Spleen (tissue), 7 donors: ENCODE measurements around the gene F2RL1.

Source experiments
- POLR2A ChIP-seq, 3 donors: fragments of 450-650 bp; IDR thresholded peaks; one replicate each; pipeline ENCODE4 v1.5.1; 2017; ENCODE audit warnings: antibody characterized with exemption in 3 of 3, mild to moderate bottlenecking in 1 of 3
- POLR2AphosphoS5 ChIP-seq, 3 donors: sonication (generic); formaldehyde crosslinking; IDR thresholded peaks; one replicate each; pipeline ENCODE4 v1.5.1; 2017; ENCODE audit warnings: antibody characterized with exemption in 3 of 3
- TF ChIP-seq, protein P1 (sequence below), 11 experiments: fragments of 200-600 bp in 7 of 11; fragments of 450-650 bp in 4 of 11; sonication (generic) in 4 of 11; IDR thresholded peaks in 8 of 11; conservative IDR thresholded peaks in 3 of 11; 1 replicate in 7 of 11; 2 replicates in 4 of 11; pipeline versions ENCODE4 v1.4.0 to v1.8.0; 2016 to 2021; ENCODE audit warnings: antibody characterized with exemption in 11 of 11, inconsistent platforms in 4 of 11, mild to moderate bottlenecking in 1 of 11
- donor health status: DM: no; HTN: no; CAD: no; lungs with moderate emphysema.
- donor health status: DM: no; HTN: no; CAD: no.
- donor health status: DM: no; HTN: no; CAD: no.

GRCh38 chr5:76789991-76790581 lies 28.7 kb upstream of the F2RL1 start:
- TF ChIP-seq POLR2A (IDR thresholded peaks at IDR 0.05), result no peak
- TF ChIP-seq, protein P1, sequence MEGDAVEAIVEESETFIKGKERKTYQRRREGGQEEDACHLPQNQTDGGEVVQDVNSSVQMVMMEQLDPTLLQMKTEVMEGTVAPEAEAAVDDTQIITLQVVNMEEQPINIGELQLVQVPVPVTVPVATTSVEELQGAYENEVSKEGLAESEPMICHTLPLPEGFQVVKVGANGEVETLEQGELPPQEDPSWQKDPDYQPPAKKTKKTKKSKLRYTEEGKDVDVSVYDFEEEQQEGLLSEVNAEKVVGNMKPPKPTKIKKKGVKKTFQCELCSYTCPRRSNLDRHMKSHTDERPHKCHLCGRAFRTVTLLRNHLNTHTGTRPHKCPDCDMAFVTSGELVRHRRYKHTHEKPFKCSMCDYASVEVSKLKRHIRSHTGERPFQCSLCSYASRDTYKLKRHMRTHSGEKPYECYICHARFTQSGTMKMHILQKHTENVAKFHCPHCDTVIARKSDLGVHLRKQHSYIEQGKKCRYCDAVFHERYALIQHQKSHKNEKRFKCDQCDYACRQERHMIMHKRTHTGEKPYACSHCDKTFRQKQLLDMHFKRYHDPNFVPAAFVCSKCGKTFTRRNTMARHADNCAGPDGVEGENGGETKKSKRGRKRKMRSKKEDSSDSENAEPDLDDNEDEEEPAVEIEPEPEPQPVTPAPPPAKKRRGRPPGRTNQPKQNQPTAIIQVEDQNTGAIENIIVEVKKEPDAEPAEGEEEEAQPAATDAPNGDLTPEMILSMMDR (IDR thresholded peaks at IDR 0.05 in 8 of 11, conservative IDR thresholded peaks at IDR 0.05 in 3 of 11), result no peak
- TF ChIP-seq POLR2AphosphoS5 (IDR thresholded peaks at IDR 0.05), result no peak
